AG04449 (cell line): ENCODE data around the gene GRIN3B.

Experiments
- CTCF ChIA-PET: fragments of 350-600 bp; formaldehyde crosslinking; extraction: SDS; loops from one replicate; lab custom pipeline; 2021; ENCODE audit warnings: antibody characterized with exemption; lab: Yijun Ruan, JAX
- POLR2A ChIA-PET: fragments of 400-600, 350-600 bp; formaldehyde crosslinking; extraction: SDS; loops from one replicate; lab custom pipeline; 2020; ENCODE audit warnings: antibody characterized with exemption, inconsistent platforms; lab: Yijun Ruan, JAX
- DNase-seq: peaks from one replicate; pipeline ENCODE4 v3.0.0-alpha.2; 2010; ENCODE audit warnings: low read depth, low spot score
- H3K4me3 ChIP-seq: 2 replicates; pipeline ENCODE4 v1.5.1; 2011; ENCODE audit warnings: low read depth, mild to moderate bottlenecking, control low read depth, low read length
- CTCF ChIP-seq: IDR thresholded peaks from one replicate; pipeline ENCODE4 v1.5.1; 2011; ENCODE audit warnings: mild to moderate bottlenecking, moderate library complexity, low read length, control low read depth, inconsistent platforms; ENCODE audit not compliant: insufficient read depth; ENCODE audit errors: missing control alignments

GRIN3B gene

GRCh38 chr19:1046836-1047695, 46.8 kb downstream of the GRIN3B start:
- POLR2A ChIA-PET: no interaction called here
- no peak for DNase-seq
- no peak for TF ChIP-seq CTCF
- no peak overlapping the region for H3K4me3 ChIP-seq
- CTCF ChIA-PET: interaction anchor here (1.9 kb wide), 1 partner anchor 18 kb away, joined by 6 read pairs; no protein-coding TSS in a partner anchor

- no peak for TF ChIP-seq CTCF
- H3K4me3 ChIP-seq: no peak overlapping the region
- ChIA-PET CTCF (interaction anchor here (1.9 kb wide), 1 partner anchor 18 kb away, joined by 6 read pairs; no protein-coding TSS in a partner anchor), POLR2A (no interaction called here)
- DNase-seq: no peak
These were observed 47.5 kb downstream of the GRIN3B start for GRCh38 chr19:1047696-1048147.

GRCh38 chr19:1049106-1049505, 48.9 kb downstream of the GRIN3B start:
- ChIA-PET CTCF (interaction anchor here (1.9 kb wide), 1 partner anchor 16 kb away, joined by 6 read pairs; no protein-coding TSS in a partner anchor), POLR2A (no interaction called here)
- no peak overlapping the region for H3K4me3 ChIP-seq
- TF ChIP-seq CTCF: no peak
- no peak for DNase-seq

- CTCF ChIA-PET: interaction anchor here (0.7 kb wide), 1 partner anchor 44 kb away, joined by 3 read pairs; no protein-coding TSS in a partner anchor
- DNase-seq: no peak
- H3K4me3 ChIP-seq: no peak overlapping the region
- POLR2A ChIA-PET: no interaction called here
- no peak for TF ChIP-seq CTCF
These were observed 49.6 kb downstream of the GRIN3B start for GRCh38 chr19:1049800-1050199.

GRCh38 chr19:1050989-1051788, 51.0 kb downstream of the GRIN3B start:
- DNase-seq: no peak
- POLR2A ChIA-PET: no interaction called here
- CTCF ChIA-PET: interaction anchor here (1.7 kb wide), 1 partner anchor 14 kb away, joined by 5 read pairs; no protein-coding TSS in a partner anchor
- H3K4me3 ChIP-seq: no peak overlapping the region
- no peak for TF ChIP-seq CTCF
